Testis (tissue), 3 donors: Measurements from ENCODE around the gene CCDC92B. TPM values are rescaled to one million over a fixed set of nuclear protein-coding genes. Genes with fewer than 3 reads are reported as not detected.
"Not testable (repeated sequence)": the region's sequence is repeated elsewhere in the genome, so short reads cannot be mapped to it uniquely, and the experiment has no call there.

ENCODE experiments used
- DNase-seq: peaks from one replicate; pipeline ENCODE4 v3.0.0-alpha.2; 2019
- H3K27ac ChIP-seq, 2 donors: fragments of 200-600 bp; sonication (generic); one replicate each; pipeline ENCODE4 v1.5.1; 2019
- H3K27me3 ChIP-seq: fragments of 200-600 bp; sonication (generic); one replicate; pipeline ENCODE4 v1.5.1; 2019
- H3K36me3 ChIP-seq: fragments of 200-600 bp; sonication (generic); one replicate; pipeline ENCODE4 v1.5.1; 2017; ENCODE audit warnings: low read depth; ENCODE audit errors: missing control alignments
- H3K4me1 ChIP-seq: fragments of 200-600 bp; sonication (generic); one replicate; pipeline ENCODE4 v1.5.1; 2019
- H3K4me3 ChIP-seq, 2 donors: fragments of 200-600 bp; sonication (generic); one replicate each; pipeline ENCODE4 v1.5.1; 2017 to 2019
- H3K9me3 ChIP-seq: fragments of 200-600 bp; sonication (generic); one replicate; pipeline ENCODE4 v1.5.1; 2017
- CTCF ChIP-seq, 3 experiments: fragments of 450-650 bp in 2 of 3; fragments of 200-600 bp in 1 of 3; sonication (generic) in 1 of 3; IDR thresholded peaks; one replicate each; pipeline ENCODE4 v1.5.1; 2016 to 2019; ENCODE audit warnings: antibody characterized with exemption in 3 of 3, mild to moderate bottlenecking in 2 of 3, moderate library complexity in 1 of 3
- POLR2A ChIP-seq: fragments of 450-650 bp; IDR thresholded peaks from one replicate; pipeline ENCODE4 v1.6.1; 2017; ENCODE audit warnings: antibody characterized with exemption, mild to moderate bottlenecking, moderate library complexity
- WGBS, 2 donors: methylation state at CpG; one replicate each; pipeline ENCODE4 v1.1.5; 2018; 5-methylcytosine and 5-hydroxymethylcytosine counted together
- intact Hi-C: fragments of 100-400 bp; cut with DNase I; formaldehyde crosslinking; loops from one replicate; pipeline ENCODE4 v1.15.1; 2023; ENCODE audit warnings: low total_unique reads
- polyA plus RNA-seq: library from polyadenylated mRNA; stranded (reverse); fragments of 350-450 nt; fragmentation: Illumina TruSeq; extraction: RNeasy Lipid Tissue Mini Kit (QIAGEN cat#74804); gene quantifications from one replicate; pipeline ENCODE4 v1.2.3, GENCODE V29; 2014; ENCODE audit warnings: low read depth, low replicate concordance; ENCODE audit not compliant: insufficient read depth
- total RNA-seq, 2 donors: library from RNA; depleted of rRNA; stranded (reverse); fragments of >200 nt; gene quantifications; one replicate each; pipeline ENCODE4 v1.2.3, GENCODE V29; 2016

Gene CCDC92B
- total and polyA plus RNA-seq, 3 donors from 2014 or later, result 2.2 to 4.0 (median 3.9) TPM

- H3K27me3 ChIP-seq, result no peaks in the 10 kb centered on the region
- intact Hi-C loops, result no loop called here
- no peak overlapping the region for H3K4me3 ChIP-seq
- peaks cover 16% of the 10 kb centered on the region for H3K4me1 ChIP-seq
- no peaks in the 10 kb centered on the region for H3K36me3 ChIP-seq
- WGBS, 2 donors, result 87 to 89% methylated on average over 18 of the region's 18 CpGs
- no peak overlapping the region for H3K27ac ChIP-seq
- no peaks in the 10 kb centered on the region for H3K9me3 ChIP-seq
- no peak for TF ChIP-seq POLR2A
- TF ChIP-seq CTCF (IDR thresholded peaks at IDR 0.05), result no peak
- no peak for DNase-seq
These were observed 64.9 kb downstream of the CCDC92B start for GRCh38 chr17:2684549-2684948.

GRCh38 chr17:2683912-2684311, 65.5 kb downstream of the CCDC92B start:
- Histone ChIP-seq H3K36me3 (no peaks in the 10 kb centered on the region), H3K4me1 (peaks cover 9% of the 10 kb centered on the region), H3K9me3 (no peaks in the 10 kb centered on the region), H3K4me3 (no peak overlapping the region), H3K27ac (no peak overlapping the region), H3K27me3 (no peaks in the 10 kb centered on the region)
- TF ChIP-seq POLR2A, result no peak
- TF ChIP-seq CTCF (IDR thresholded peaks at IDR 0.05), result no peak
- DNase-seq, result no peak
- intact Hi-C loops, result no loop called here
- WGBS, 2 donors, result 46 to 69% methylated on average over 8 of the region's 8 CpGs

GRCh38 chr17:2682176-2682938, 67.1 kb downstream of the CCDC92B start:
- Histone ChIP-seq H3K9me3 (no peaks in the 10 kb centered on the region), H3K27ac (no peak overlapping the region), H3K4me3 (no peak overlapping the region), H3K27me3 (no peaks in the 10 kb centered on the region), H3K36me3 (no peaks in the 10 kb centered on the region), H3K4me1 (peaks cover 6% of the 10 kb centered on the region)
- TF ChIP-seq CTCF (IDR thresholded peaks at IDR 0.05), result no peak
- TF ChIP-seq POLR2A, result no peak
- no peak for DNase-seq
- intact Hi-C loops, result no loop called here
- WGBS, 2 donors, result 71 to 81% methylated on average over 3 of the region's 3 CpGs

- H3K9me3 ChIP-seq, result no peaks in the 10 kb centered on the region
- peaks cover 6% of the 10 kb centered on the region for H3K4me1 ChIP-seq
- no peak for TF ChIP-seq CTCF (IDR thresholded peaks at IDR 0.05)
- TF ChIP-seq POLR2A, result no peak
- H3K36me3 ChIP-seq, result no peaks in the 10 kb centered on the region
- H3K27ac ChIP-seq, result no peak overlapping the region
- no peak for DNase-seq
- WGBS, 2 donors, result 59 to 69% methylated on average over 7 of the region's 7 CpGs
- no peaks in the 10 kb centered on the region for H3K27me3 ChIP-seq
- intact Hi-C loops, result no loop called here
- H3K4me3 ChIP-seq, result no peak overlapping the region
These were observed 67.8 kb downstream of the CCDC92B start for GRCh38 chr17:2681650-2682049.

- no peaks in the 10 kb centered on the region for H3K27me3 ChIP-seq
- H3K36me3 ChIP-seq, result no peaks in the 10 kb centered on the region
- peaks cover 6% of the 10 kb centered on the region for H3K4me1 ChIP-seq
- TF ChIP-seq POLR2A, result no peak
- no peak for TF ChIP-seq CTCF (IDR thresholded peaks at IDR 0.05)
- H3K9me3 ChIP-seq, result no peaks in the 10 kb centered on the region
- WGBS, 2 donors, result 93 to 94% methylated on average over 2 of the region's 2 CpGs
- no peak overlapping the region for H3K27ac ChIP-seq
- intact Hi-C loops, result no loop called here
- no peak for DNase-seq
- H3K4me3 ChIP-seq, result no peak overlapping the region
These were observed 68.5 kb downstream of the CCDC92B start for GRCh38 chr17:2680961-2681360.

GRCh38 chr17:2679247-2679646, 70.2 kb downstream of the CCDC92B start:
- H3K4me3 ChIP-seq, H3K9me3 ChIP-seq, intact Hi-C loops, DNase-seq, H3K27me3 ChIP-seq, H3K36me3 ChIP-seq, H3K27ac ChIP-seq, H3K4me1 ChIP-seq: not testable (repeated sequence)
- WGBS, 2 donors, result 100% methylated on average over 1 of the region's 1 CpG
